Measurements from ENCODE around the gene ZNF287. TPM values are rescaled to one million over a fixed set of nuclear protein-coding genes. Genes with fewer than 3 reads are reported as not detected.

The ZNF287 gene
- total and polyA plus RNA-seq, 9 of the 15 experiments (the other 6 are each of a cell fraction or from before 2014, with no cell fraction given) = 0.01 to 0.27 (median 0.18) TPM; not detected in 2

- BruUV-seq (replicated peaks) = no TSS peak
- H3K79me2 ChIP-seq (ENCODE audit: control insufficient read depth, insufficient read depth, low read length) = no peaks in the 10 kb centered on the region
- no peak overlapping the region for H3K4me2 ChIP-seq (ENCODE audit: insufficient read depth, low read length)
- ChIA-PET CTCF (ENCODE audit: low intra/inter-chr PET ratio) (no interaction called here), POLR2A (interaction anchor here (0.5 kb wide), 1 partner anchor 335 kb away, joined by 3 read pairs; no protein-coding TSS in a partner anchor)
- in situ Hi-C loops (cut with MboI) = no loop called here
- intact Hi-C loops (cut with micrococcal nuclease) = no loop called here
- H3K9me1 ChIP-seq (ENCODE audit: control insufficient read depth, insufficient read depth, low read length) = no peaks in the 10 kb centered on the region
- no peak overlapping the region for H3K4me3 ChIP-seq
- FAIRE-seq = no peak
- H3K36me3 ChIP-seq (ENCODE audit: control insufficient read depth, insufficient read depth, low read length) = no peaks in the 10 kb centered on the region
- peaks cover 0 to 3% of the 10 kb centered on the region in 2 experiments; a peak in 3 of 5 replicates for H3K27me3 ChIP-seq (ENCODE audit: control insufficient read depth in 2 of 2, insufficient read depth in 2 of 2, low read length in 2 of 2)
- H4K20me1 ChIP-seq (replicated peaks; ENCODE audit: control insufficient read depth, insufficient read depth, low read length) = no peaks in the 10 kb centered on the region
- no peaks in the 10 kb centered on the region for H3K9me3 ChIP-seq (replicated peaks; ENCODE audit: control insufficient read depth, insufficient read depth, low read depth, low read length)
- DNase-seq (ENCODE audit: extremely low read depth in 1 of 4, low spot score in 3 of 4) = no peak
- no peak overlapping the region for H3K9ac ChIP-seq (ENCODE audit: insufficient read depth in 1 of 2, low read depth in 2 of 2, low read length in 2 of 2)
- H2AFZ ChIP-seq (ENCODE audit: low read depth, low read length) = no peak overlapping the region
- TF ChIP-seq, protein P1, sequence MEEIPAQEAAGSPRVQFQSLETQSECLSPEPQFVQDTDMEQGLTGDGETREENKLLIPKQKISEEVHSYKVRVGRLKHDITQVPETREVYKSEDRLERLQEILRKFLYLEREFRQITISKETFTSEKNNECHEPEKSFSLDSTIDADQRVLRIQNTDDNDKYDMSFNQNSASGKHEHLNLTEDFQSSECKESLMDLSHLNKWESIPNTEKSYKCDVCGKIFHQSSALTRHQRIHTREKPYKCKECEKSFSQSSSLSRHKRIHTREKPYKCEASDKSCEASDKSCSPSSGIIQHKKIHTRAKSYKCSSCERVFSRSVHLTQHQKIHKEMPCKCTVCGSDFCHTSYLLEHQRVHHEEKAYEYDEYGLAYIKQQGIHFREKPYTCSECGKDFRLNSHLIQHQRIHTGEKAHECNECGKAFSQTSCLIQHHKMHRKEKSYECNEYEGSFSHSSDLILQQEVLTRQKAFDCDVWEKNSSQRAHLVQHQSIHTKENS (CRISPR knock-in tag; IDR thresholded peaks at IDR 0.05) = no peak
- TF ChIP-seq CCNT2 (IDR thresholded peaks at IDR 0.05; ENCODE audit: borderline replicate concordance, extremely low read depth, insufficient read length, low read depth, low read length) = no peak
- TF ChIP-seq MYC (IDR thresholded peaks at IDR 0.05; ENCODE audit: low read depth, low read length) = no peak
- no peak for TF ChIP-seq MYC (CRISPR knock-in tag; IDR thresholded peaks at IDR 0.05; ENCODE audit: borderline replicate concordance, low read depth)
- no peak for TF ChIP-seq COPS2 (conservative IDR thresholded peaks at IDR 0.05)
- TF ChIP-seq GATA2 (CRISPR knock-in tag; IDR thresholded peaks at IDR 0.05) = no peak
- no peak for TF ChIP-seq ETV1 (tag; conservative IDR thresholded peaks at IDR 0.05; ENCODE audit: low read depth)
- TF ChIP-seq FUS (optimal IDR thresholded peaks at IDR 0.05; ENCODE audit: low read depth, low read length) = no peak
- TF ChIP-seq, protein P2, sequence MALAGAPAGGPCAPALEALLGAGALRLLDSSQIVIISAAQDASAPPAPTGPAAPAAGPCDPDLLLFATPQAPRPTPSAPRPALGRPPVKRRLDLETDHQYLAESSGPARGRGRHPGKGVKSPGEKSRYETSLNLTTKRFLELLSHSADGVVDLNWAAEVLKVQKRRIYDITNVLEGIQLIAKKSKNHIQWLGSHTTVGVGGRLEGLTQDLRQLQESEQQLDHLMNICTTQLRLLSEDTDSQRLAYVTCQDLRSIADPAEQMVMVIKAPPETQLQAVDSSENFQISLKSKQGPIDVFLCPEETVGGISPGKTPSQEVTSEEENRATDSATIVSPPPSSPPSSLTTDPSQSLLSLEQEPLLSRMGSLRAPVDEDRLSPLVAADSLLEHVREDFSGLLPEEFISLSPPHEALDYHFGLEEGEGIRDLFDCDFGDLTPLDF (CRISPR knock-in tag; IDR thresholded peaks at IDR 0.05) = no peak
- no peak for TF ChIP-seq SMARCA4 (IDR thresholded peaks at IDR 0.05)
- H3K27ac ChIP-seq (ENCODE audit: extremely low read depth, low read depth, low read length) = no peak overlapping the region
- no peak for ATAC-seq
- H3K4me1 ChIP-seq (replicated peaks in 1 of 2; ENCODE audit: control insufficient read depth in 2 of 2, insufficient read depth in 2 of 2, low read length in 2 of 2) = peaks cover 0 to 11% of the 10 kb centered on the region in 2 experiments; a peak in 3 of 5 replicates
Measured at GRCh38 chr17:16519021-16519420, 50.0 kb downstream of the ZNF287 start.

Measured in K562 (cell line).